Activated naive CD4-positive, alpha-beta T cell treated with anti-CD3 and anti-CD28 coated beads, Interleukin-2, amount 50 U/mL, for 24 hours (primary cell): ENCODE measurements around the gene SSBP3.
"Not testable (repeated sequence)": the region's sequence is repeated elsewhere in the genome, so short reads cannot be mapped to it uniquely, and the experiment has no call there.

Experiments used
- H3K27ac Mint-ChIP-seq: one replicate; pipeline ENCODE4 v1.8.0; 2021; ENCODE audit warnings: mild to moderate bottlenecking, mixed read lengths
- H3K27me3 Mint-ChIP-seq: one replicate; pipeline ENCODE4 v1.8.0; 2021; ENCODE audit warnings: mixed read lengths
- H3K36me3 Mint-ChIP-seq: one replicate; pipeline ENCODE4 v1.8.0; 2021; ENCODE audit warnings: mixed read lengths
- H3K4me1 Mint-ChIP-seq: one replicate; pipeline ENCODE4 v1.8.0; 2021; ENCODE audit warnings: mixed read lengths
- H3K4me3 Mint-ChIP-seq: one replicate; pipeline ENCODE4 v1.8.0; 2021; ENCODE audit warnings: mild to moderate bottlenecking, mixed read lengths
- H3K9me3 Mint-ChIP-seq: one replicate; pipeline ENCODE4 v1.8.0; 2021; ENCODE audit warnings: mixed read lengths

The SSBP3 gene

DNA sequence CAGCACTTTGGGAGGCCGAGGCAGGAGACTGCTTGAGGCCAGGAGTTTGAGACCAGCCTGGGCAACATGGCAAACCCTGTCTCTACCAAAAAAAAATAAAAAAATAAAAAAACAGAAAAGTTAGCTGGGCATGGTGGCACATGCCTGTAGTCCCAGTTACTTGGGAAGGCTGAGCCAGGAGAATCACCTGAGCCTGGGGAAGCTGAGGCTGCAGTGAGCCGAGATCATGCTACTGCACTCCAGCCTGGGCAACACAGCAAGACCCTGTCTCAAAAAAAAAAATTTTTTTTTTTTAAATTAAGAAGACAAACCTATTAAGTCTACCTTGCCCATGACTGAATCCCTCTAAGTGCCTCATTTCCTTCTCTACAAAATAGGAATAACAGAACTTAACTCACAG, 16.6 kb downstream of the SSBP3 start:
- H3K9me3 Mint-ChIP-seq, H3K27me3 Mint-ChIP-seq, H3K36me3 Mint-ChIP-seq, H3K27ac Mint-ChIP-seq, H3K4me3 Mint-ChIP-seq: not testable (repeated sequence)
- H3K4me1 Mint-ChIP-seq = peaks cover 64% of the 10 kb centered on the region

DNA sequence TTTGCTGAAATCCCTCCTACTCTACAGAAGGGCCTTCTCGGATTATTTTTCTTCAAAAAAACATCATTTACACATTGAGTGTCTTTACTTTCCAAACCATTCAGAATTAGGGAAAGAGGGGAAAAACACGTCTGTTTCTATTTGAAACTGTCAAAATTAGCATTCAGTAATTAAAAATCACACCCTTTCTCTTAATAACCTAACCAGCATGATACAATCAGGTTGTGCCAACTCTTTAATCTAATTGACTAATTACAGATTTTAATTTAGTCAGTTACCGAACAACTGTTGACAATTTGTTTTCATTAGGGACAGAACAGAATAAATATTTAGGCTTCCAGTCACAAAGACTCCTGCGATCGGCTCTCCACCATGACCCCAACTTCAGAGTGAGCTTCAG, 18.8 kb downstream of the SSBP3 start:
- H3K27me3 Mint-ChIP-seq = no peaks in the 10 kb centered on the region
- no peak overlapping the region for H3K27ac Mint-ChIP-seq
- no peaks in the 10 kb centered on the region for H3K9me3 Mint-ChIP-seq
- peaks cover 6% of the 10 kb centered on the region for H3K36me3 Mint-ChIP-seq
- no peak overlapping the region for H3K4me3 Mint-ChIP-seq
- peaks cover 60% of the 10 kb centered on the region for H3K4me1 Mint-ChIP-seq

DNA sequence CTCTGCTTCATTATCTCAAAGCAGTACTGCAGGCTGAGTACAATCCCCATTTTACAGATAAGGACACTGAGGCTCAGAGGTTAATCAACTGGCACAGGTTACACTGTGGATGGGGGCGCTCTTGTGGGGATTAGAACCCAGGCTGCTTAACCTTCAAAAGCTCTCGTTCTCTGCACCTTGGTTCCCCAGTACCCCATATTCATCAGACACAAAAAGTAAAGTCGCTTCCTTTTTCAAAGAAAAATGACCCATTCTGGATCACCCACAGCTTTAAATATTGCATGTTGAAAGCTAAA, 20.5 kb downstream of the SSBP3 start:
- H3K27me3 Mint-ChIP-seq = no peaks in the 10 kb centered on the region
- H3K27ac Mint-ChIP-seq = no peak overlapping the region
- H3K4me1 Mint-ChIP-seq = peaks cover 69% of the 10 kb centered on the region
- peaks cover 3% of the 10 kb centered on the region for H3K36me3 Mint-ChIP-seq
- no peak overlapping the region for H3K4me3 Mint-ChIP-seq
- H3K9me3 Mint-ChIP-seq = no peaks in the 10 kb centered on the region

DNA sequence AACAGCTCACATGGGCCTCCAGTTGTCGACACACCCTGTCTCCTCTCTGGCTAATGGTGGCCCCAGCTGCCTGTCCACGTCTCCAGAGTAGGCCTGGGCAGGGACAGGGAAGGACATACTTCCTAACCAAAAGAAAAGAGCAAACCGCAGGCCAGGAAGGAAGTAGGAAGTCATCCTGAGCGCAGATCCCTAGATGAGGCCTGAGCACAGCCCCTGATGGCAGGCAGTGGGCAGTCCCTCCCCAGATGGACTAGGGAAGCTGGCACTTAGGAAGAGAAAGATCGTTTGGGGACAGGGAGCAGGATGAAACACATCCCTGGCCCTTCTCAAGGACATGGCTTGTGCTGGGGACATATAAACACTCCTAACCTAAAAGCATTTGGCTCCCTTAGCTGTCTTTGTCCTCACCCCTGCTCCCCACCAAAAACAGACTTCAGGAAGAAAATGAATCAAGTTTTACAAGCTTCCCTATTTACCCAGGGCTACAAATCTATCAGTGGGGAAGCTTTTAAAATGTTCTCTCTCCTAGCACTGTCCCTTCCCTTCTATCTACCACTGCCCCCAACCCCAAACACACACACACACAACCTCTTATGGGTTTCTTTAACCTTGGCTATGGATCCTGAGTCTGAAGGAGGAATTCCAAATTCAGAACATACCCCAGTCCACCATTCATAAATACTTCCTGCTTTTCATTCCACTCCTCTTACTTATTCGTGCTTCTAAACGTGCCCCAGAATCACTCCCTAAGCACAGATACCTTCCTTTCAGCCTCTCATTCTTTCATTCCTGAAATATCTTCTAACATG, 21.1 kb downstream of the SSBP3 start:
- Mint-ChIP-seq H3K9me3 (no peaks in the 10 kb centered on the region), H3K36me3 (no peaks in the 10 kb centered on the region), H3K27me3 (no peaks in the 10 kb centered on the region), H3K4me1 (peaks cover 71% of the 10 kb centered on the region), H3K4me3 (no peak overlapping the region), H3K27ac (peak overlapping the region; percentile 2)

DNA sequence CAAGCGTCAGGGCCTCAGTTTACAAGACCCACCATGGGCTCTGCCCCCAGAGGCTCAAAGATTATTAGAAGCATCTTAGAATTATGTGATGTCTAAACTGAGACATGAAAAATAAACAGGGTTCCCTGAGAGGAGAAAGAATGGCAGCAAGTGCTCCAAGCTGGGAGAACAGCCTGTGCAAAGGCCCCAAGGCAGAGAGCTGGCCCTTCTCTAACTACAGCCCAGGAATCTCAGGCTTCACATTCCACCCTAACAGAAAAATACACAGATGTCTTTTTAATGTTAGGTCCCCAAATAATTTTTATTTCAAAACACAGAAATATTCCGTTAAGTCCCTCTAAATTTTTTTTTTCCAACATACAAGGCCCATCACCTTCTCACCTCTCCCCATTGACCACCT, 21.7 kb downstream of the SSBP3 start:
- Mint-ChIP-seq H3K4me3 (no peak overlapping the region), H3K27me3 (no peaks in the 10 kb centered on the region), H3K9me3 (no peaks in the 10 kb centered on the region), H3K4me1 (peaks cover 71% of the 10 kb centered on the region), H3K27ac (peak overlapping the region; percentile 2), H3K36me3 (no peaks in the 10 kb centered on the region)

DNA sequence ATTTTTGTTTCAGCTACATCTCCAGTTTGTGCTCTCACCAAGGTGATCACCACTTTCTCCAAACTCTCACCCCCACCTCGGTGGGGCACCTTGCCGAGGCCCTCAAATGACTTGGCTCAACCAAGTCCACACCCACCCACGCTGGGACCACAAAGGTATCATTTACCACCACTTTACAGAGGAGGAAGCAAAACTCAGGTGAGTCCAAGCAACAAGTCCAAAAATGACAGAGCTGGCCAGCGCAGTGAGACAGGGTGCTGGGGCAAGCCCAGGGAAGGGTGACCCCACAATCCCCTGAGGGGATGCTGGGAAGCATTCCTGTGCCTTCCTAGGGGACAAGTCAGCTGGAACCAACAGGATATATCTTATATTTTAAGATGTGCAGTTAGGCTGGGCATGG, 24.7 kb downstream of the SSBP3 start:
- no peaks in the 10 kb centered on the region for H3K36me3 Mint-ChIP-seq
- H3K27me3 Mint-ChIP-seq = no peaks in the 10 kb centered on the region
- no peak overlapping the region for H3K4me3 Mint-ChIP-seq
- no peak overlapping the region for H3K27ac Mint-ChIP-seq
- no peaks in the 10 kb centered on the region for H3K9me3 Mint-ChIP-seq
- peaks cover 72% of the 10 kb centered on the region for H3K4me1 Mint-ChIP-seq

DNA sequence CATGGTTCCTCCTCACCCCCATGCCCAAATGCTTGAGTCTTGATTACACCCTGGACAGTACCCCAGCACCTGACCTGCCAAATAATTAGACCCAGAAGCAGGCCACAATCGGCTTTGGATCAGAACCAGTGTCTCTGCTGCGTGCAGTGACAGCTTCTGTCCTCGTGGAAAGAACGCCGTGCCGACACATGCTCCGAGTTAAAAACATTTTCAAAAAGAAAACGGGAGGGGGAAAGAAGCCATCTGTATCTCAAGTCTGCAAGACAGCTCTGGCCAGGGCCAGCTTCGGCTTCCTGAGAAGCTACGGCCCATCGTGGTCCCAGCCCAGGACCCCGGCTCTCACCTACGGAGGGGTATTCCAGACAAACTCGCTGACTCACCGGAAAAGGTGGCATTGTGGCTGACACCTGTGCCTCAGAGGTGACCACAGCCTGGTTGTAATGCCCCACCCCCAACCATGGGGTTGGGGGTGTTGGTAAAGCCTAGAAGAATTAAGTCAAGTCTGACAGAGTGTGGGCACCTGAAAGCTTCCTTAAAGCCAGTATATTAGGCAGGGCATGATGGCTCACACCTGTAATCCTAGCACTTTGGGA, 25.8 kb downstream of the SSBP3 start:
- no peaks in the 10 kb centered on the region for H3K27me3 Mint-ChIP-seq
- no peak overlapping the region for H3K27ac Mint-ChIP-seq
- peaks cover 68% of the 10 kb centered on the region for H3K4me1 Mint-ChIP-seq
- peaks cover 4% of the 10 kb centered on the region for H3K36me3 Mint-ChIP-seq
- H3K4me3 Mint-ChIP-seq = no peak overlapping the region
- no peaks in the 10 kb centered on the region for H3K9me3 Mint-ChIP-seq

DNA sequence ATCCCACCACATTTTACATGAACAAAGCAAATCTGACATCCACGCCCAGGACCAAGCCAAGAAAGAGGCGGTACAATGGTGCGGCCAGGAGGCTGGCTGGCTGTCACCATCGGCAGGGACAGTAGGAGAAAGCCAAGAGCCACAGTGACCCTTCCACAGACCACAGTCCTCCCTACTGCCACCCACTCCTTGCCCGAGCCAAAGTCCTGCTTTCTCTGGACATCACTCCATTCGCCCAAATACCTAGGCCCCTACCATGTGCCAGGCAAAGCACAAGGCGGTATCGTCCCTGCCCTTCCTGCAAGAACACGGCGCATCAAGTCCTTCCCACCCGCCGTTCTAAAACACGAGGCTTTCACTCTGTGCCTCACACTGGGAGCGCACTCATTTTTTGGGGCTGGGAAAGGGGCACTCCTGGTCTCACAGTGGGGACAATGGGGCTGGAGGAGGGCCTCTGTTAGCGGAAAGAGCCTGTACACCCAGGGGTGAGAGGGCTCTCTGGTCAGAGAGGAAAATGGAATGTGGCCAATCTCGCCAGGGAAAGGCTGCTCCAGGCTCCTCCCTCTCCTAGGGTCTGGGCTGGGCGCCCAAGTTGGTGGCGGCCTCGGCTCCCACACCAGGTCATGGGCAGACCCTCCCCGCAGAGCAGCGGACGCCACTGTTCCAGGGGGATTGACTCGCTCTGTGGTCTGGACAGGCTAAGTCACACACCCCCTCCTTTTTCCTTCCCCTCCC, 26.5 kb downstream of the SSBP3 start:
- no peak overlapping the region for H3K4me3 Mint-ChIP-seq
- H3K36me3 Mint-ChIP-seq = peaks cover 4% of the 10 kb centered on the region
- H3K27me3 Mint-ChIP-seq = no peaks in the 10 kb centered on the region
- H3K4me1 Mint-ChIP-seq = peaks cover 66% of the 10 kb centered on the region
- H3K27ac Mint-ChIP-seq = peak overlapping the region; percentile 68
- H3K9me3 Mint-ChIP-seq = no peaks in the 10 kb centered on the region

DNA sequence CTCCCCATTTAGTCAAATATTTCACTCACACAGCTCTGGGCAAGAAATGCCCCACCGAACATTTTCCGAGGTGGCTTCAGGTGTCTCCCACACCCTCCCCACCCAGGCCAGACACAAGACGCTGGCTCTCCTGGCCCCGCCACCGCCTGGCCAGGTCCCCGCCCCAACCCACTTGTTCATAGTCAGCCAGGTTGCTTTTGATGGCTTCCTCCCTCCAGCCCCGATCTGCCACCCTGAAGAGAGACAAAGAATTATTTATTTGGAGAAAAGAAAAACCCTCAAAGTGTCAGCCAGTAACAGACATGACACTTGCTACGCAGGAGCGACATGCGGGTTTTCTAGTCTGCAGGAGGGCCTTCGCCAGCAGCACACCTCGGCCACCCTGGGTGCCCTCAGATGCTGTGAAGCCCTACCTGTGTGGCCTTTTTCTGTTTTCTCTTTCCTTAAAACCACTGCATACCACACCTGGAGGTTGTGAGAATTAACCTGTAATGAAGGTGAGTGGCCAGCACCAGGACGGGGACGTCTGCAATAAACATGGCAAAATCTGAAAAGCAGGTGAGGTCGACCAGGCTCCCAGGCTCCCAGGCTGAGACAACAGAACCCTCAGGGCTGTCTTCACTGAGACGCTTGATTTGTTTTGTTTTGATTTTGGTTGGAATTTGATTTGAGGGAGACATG, 27.2 kb downstream of the SSBP3 start:
- Mint-ChIP-seq H3K4me1 (peaks cover 70% of the 10 kb centered on the region), H3K4me3 (no peak overlapping the region), H3K27ac (peak overlapping the region; percentile 68)

DNA sequence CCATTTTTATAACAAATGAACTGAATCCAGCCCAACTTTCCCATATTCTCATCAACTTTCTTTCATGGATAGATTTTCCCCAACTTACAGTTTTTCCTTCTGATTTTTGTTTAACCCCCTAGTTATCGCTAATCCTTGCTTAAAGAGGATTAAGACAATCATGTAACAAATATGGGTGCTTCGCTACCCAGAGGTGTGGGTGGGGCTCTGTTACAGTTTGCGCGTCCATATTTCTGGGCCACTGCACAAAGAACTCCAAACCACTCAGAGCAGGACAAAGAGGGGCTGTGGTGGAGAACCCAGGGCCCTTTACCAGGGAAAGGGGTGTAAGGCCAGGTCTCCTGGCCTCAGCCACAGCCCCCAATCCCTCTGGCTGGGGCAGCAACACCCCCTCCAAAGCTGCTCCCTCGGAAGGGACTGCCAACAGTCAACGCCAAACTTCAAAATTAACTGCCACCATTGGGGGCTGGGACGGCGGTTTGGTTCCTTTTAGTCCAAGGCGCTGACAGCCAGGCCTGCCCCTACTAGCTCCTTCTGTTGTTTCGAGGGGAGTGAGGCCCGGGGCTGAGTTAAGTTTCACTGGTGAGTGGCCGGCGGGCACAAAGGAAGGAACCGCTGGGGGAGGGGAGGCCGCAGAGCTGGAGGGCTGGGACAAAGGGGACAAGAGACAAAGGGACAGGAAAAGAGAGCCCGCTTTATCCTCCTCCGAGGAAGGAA, 27.9 kb downstream of the SSBP3 start:
- H3K4me3 Mint-ChIP-seq = no peak overlapping the region
- H3K4me1 Mint-ChIP-seq = peaks cover 75% of the 10 kb centered on the region
- H3K27me3 Mint-ChIP-seq = no peaks in the 10 kb centered on the region
- no peak overlapping the region for H3K27ac Mint-ChIP-seq
- H3K36me3 Mint-ChIP-seq = peaks cover 6% of the 10 kb centered on the region
- no peaks in the 10 kb centered on the region for H3K9me3 Mint-ChIP-seq

More for the DNA sequence above, 27.2 kb downstream of the SSBP3 start:
- Mint-ChIP-seq H3K9me3 (no peaks in the 10 kb centered on the region), H3K27me3 (no peaks in the 10 kb centered on the region), H3K36me3 (peaks cover 4% of the 10 kb centered on the region)

DNA sequence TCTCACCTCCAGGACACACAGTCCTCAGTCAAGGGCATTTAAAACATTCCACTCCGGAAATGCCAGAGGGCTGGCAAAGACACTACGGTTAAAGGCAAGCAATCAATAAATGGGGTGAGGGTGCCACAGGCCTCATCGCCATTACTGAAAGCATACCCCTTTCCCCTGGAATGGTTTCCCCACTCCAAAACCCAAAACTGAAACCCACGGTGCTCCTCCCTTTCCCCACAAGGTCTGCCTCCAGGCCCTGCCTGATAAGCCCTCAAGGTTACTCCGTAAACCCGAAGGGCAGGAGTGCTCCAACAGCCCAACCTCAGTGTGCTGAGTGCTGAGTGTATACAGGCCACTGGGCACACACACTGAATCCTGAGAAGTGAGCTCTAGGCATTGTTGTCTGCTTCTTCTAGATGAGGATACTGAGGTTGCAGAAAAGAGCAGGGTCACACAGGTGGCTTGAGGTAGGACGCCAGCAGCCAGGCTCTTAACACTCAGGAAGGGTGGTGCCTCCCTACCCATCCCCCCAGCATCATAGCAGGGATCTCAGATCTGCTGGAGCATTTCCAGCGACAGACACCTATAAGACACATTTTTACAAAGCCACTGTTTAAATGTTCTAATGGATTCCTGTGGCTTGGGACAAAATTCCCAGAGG, 29.0 kb downstream of the SSBP3 start:
- no peaks in the 10 kb centered on the region for H3K27me3 Mint-ChIP-seq
- peaks cover 83% of the 10 kb centered on the region for H3K4me1 Mint-ChIP-seq
- no peak overlapping the region for H3K4me3 Mint-ChIP-seq
- H3K36me3 Mint-ChIP-seq = peaks cover 6% of the 10 kb centered on the region
- no peaks in the 10 kb centered on the region for H3K9me3 Mint-ChIP-seq
- H3K27ac Mint-ChIP-seq = peak overlapping the region; percentile 86

DNA sequence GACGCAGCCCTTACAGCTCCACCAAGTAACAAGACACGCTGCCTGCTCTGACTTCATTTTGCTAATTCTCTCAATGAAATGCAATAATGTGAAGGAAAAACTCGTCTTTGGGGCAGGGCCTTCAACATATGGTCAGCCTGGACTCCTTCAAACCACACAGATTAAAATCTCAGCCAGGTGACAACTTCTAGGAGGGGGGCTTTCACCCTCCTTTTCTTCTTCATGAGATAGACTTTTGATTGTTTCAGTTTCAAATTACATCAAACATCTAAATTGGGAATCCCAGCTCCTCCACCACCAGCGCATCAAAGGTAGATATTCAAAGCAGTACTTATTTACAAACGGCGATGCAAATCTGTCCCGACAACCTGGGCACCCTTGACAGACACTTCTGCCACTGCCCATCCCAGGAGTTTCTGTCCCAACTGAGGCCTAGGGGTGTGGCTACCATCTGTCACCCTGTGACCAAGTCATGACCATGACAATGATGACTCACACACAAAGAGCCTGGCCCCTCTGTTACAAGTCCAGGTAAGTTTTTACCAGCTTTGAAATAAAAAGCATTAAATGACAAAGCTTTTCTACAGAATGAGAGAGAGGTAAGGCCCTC, 29.7 kb downstream of the SSBP3 start:
- H3K27ac Mint-ChIP-seq = no peak overlapping the region
- peaks cover 87% of the 10 kb centered on the region for H3K4me1 Mint-ChIP-seq
- H3K36me3 Mint-ChIP-seq = peaks cover 6% of the 10 kb centered on the region
- H3K9me3 Mint-ChIP-seq = no peaks in the 10 kb centered on the region
- H3K4me3 Mint-ChIP-seq = peak overlapping the region; percentile 8
- no peaks in the 10 kb centered on the region for H3K27me3 Mint-ChIP-seq

DNA sequence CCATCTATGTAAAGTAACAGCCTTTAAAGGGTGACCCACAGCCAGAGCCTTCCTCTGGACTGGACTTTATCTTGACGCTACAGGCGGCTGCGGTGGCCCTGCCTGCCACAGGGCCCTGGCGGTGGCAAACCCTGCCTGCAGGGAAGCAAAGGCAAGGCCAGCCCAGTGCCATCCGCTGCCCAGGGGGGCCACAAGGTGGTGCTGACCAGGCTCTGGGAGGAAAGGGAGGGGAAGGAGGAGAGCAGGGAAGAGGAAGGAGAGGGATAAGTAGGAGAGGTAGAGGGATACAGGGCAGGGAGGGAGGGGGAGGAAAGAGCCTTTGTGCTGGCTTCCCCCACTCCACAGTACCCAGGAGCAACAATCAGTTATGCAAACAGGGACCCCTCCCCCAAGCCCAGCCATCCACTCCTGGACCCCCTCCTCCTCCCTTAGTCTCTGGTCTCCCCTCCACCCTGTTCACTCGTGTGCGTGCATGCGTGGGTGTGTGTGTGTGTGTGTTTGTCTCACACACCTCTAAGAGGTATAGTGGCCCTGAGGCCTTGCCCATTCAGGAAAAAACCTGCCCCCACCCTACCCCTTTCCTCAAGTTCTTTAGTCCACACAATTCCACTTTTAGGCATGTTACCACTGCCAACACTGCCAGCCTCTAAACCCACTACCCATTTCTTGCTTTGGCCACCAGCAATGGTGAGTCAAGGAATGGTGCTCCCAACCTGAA, 30.3 kb downstream of the SSBP3 start:
- peaks cover 89% of the 10 kb centered on the region for H3K4me1 Mint-ChIP-seq
- H3K9me3 Mint-ChIP-seq = no peaks in the 10 kb centered on the region
- no peak overlapping the region for H3K27ac Mint-ChIP-seq
- peaks cover 6% of the 10 kb centered on the region for H3K36me3 Mint-ChIP-seq
- no peaks in the 10 kb centered on the region for H3K27me3 Mint-ChIP-seq
- H3K4me3 Mint-ChIP-seq = peak overlapping the region; percentile 8

DNA sequence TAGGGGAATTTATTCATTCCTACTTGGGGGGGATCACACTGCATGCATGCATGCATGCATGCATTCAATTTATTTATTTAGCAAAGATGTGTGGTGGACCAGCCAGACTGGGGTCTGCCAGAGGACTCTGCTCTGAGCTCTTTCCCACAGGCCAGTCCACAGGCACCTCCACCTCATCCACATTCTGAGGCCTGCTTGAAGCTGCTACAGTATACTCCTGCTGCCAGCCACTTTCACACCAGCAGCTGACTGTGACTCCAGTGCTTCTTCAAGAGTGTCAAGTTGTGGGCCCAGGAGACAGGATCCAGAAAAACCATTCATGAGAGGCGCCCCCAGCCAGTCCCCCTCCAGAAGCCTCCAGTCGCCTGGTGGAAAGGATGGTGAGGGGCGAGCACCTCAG, 30.9 kb downstream of the SSBP3 start:
- H3K36me3 Mint-ChIP-seq = peaks cover 6% of the 10 kb centered on the region
- H3K4me3 Mint-ChIP-seq = no peak overlapping the region

More for the DNA sequence above, 30.9 kb downstream of the SSBP3 start:
- H3K4me1 Mint-ChIP-seq = peaks cover 85% of the 10 kb centered on the region
- H3K9me3 Mint-ChIP-seq = no peaks in the 10 kb centered on the region
- H3K27me3 Mint-ChIP-seq = no peaks in the 10 kb centered on the region
- no peak overlapping the region for H3K27ac Mint-ChIP-seq
